Upper lobe of left lung (tissue), 4 donors: ENCODE measurements around the gene SPTBN1.

ENCODE experiments used
- CTCF ChIP-seq, 6 experiments: fragments of 450-650 bp in 4 of 6; fragments of 200-600 bp in 2 of 6; sonication (generic) in 2 of 6; IDR thresholded peaks; one replicate each; pipeline ENCODE4 v1.5.1; 2016 to 2019; ENCODE audit warnings: antibody characterized with exemption in 6 of 6
- POLR2A ChIP-seq, 4 donors: fragments of 450-650 bp; IDR thresholded peaks; one replicate each; pipeline ENCODE4 v1.5.1; 2016 to 2017; ENCODE audit warnings: antibody characterized with exemption in 4 of 4, mild to moderate bottlenecking in 2 of 4
- POLR2AphosphoS5 ChIP-seq, 2 donors: sonication (generic); formaldehyde crosslinking; IDR thresholded peaks; one replicate each; pipeline ENCODE4 v1.5.1; 2017; ENCODE audit warnings: antibody characterized with exemption in 2 of 2

- no peak for TF ChIP-seq CTCF (IDR thresholded peaks at IDR 0.05)
- no peak for TF ChIP-seq POLR2AphosphoS5 (IDR thresholded peaks at IDR 0.05)
- TF ChIP-seq POLR2A (IDR thresholded peaks at IDR 0.05): no peak
These were observed 56.1 kb downstream of the SPTBN1 start for GRCh38 chr2:54512183-54512582.
